Fibroblast of the aortic adventitia (primary cell): ENCODE results near the gene FAM241A. TPM values are rescaled to one million over a fixed set of nuclear protein-coding genes. Genes with fewer than 3 reads are reported as not detected.

Experiments
- DNase-seq: peaks from one replicate; pipeline ENCODE4 v3.0.0-alpha.2; 2010; ENCODE audit warnings: low read depth
- H3K4me3 ChIP-seq: 2 replicates; pipeline ENCODE4 v1.5.1; 2011; ENCODE audit warnings: low read depth, mild to moderate bottlenecking, control low read depth, low read length, moderate library complexity
- total RNA-seq: library from RNA; depleted of rRNA; stranded (reverse); fragments of >200 nt; gene quantifications from 2 replicates; pipeline ENCODE4 v1.2.3, GENCODE V29; 2012; ENCODE audit warnings: low replicate concordance
- TF ChIP-seq, protein P1 (sequence below): IDR thresholded peaks from 2 replicates; pipeline ENCODE4 v1.5.1; 2011; ENCODE audit warnings: mild to moderate bottlenecking, low read length, control low read depth, inconsistent platforms; ENCODE audit not compliant: insufficient read depth

The FAM241A gene
- total RNA-seq, 1 donor: 5.1 TPM

DNA sequence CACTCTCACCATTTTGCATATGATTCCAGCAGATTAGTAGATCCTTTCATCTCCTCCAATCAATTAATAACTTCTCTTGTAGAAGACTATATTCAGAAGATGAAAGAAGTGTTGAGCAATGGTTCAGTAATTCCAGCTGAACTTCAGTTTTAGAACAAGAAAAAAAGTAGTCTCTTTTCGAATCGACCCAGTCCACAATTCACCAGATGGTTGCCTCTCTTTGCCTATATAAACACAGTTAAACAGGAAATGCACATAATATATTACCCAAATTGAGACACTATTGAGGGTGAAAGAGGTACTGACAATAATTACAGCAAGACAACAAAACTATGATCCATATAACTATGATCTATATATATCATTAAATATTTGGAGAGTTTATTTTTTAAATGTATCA is 16.8 kb upstream of the FAM241A start:
- TF ChIP-seq, protein P1, sequence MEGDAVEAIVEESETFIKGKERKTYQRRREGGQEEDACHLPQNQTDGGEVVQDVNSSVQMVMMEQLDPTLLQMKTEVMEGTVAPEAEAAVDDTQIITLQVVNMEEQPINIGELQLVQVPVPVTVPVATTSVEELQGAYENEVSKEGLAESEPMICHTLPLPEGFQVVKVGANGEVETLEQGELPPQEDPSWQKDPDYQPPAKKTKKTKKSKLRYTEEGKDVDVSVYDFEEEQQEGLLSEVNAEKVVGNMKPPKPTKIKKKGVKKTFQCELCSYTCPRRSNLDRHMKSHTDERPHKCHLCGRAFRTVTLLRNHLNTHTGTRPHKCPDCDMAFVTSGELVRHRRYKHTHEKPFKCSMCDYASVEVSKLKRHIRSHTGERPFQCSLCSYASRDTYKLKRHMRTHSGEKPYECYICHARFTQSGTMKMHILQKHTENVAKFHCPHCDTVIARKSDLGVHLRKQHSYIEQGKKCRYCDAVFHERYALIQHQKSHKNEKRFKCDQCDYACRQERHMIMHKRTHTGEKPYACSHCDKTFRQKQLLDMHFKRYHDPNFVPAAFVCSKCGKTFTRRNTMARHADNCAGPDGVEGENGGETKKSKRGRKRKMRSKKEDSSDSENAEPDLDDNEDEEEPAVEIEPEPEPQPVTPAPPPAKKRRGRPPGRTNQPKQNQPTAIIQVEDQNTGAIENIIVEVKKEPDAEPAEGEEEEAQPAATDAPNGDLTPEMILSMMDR: no peak
- H3K4me3 ChIP-seq: no peak overlapping the region
- no peak for DNase-seq

DNA sequence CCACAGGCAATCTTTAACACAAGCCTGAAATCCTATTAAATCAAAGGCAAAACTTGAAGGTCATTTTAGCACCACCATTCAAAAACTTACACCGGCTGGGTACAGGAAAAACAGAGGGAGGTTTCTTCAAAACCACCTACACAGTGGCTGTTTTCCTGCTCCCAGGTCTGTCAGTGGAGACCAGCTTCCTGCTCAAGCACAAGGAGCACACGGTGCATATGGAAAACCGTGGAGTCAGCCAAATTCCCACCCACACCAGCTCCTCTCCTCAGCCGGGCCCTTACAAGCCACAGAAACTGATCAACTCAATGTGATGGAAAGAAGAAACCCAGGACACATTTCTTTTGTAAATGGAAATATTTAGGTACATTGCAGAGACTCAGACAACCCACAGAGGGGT is 14.3 kb upstream of the FAM241A start:
- TF ChIP-seq, protein P1: no peak
- no peak for DNase-seq
- no peak overlapping the region for H3K4me3 ChIP-seq

DNA sequence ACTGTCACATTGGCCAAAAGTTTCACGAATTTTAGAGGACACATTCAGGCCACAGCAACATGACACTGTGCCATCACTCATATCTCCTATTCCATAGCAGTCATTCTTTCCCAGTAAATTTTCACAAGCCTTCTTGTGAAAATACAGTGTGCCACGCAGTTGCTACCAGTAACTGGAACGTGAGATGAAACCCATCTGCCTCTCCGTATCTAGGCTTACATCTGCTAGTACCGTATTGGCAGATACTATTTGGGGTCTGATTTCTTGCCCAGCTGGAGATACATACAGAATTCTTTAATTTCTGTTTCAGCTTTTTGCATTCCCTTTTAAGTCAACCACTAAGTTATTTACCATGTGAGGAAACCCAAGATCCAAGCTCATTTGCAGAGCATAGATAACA is 8.7 kb upstream of the FAM241A start:
- DNase-seq: no peak
- no peak overlapping the region for H3K4me3 ChIP-seq
- TF ChIP-seq, protein P1: no peak

DNA sequence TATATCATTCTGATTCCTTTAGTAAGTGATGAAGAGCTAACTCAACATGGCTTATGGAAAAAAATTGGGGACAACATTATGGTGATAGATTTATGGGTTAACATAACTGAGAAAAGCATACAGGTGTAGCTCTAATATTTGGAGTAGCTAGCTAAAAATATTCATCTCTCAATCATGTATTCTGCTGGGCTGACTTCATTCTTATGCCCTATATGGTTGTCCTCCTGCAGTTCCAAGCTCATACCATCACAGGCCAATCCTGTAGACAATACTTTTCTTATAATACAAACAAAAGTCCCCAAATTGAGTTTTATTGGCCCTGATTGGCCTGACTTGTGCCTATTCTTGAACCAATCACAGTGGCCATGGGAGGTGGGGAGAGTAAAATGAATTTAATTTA is 6.7 kb upstream of the FAM241A start:
- DNase-seq: no peak
- H3K4me3 ChIP-seq: no peak overlapping the region
- TF ChIP-seq, protein P1: no peak

DNA sequence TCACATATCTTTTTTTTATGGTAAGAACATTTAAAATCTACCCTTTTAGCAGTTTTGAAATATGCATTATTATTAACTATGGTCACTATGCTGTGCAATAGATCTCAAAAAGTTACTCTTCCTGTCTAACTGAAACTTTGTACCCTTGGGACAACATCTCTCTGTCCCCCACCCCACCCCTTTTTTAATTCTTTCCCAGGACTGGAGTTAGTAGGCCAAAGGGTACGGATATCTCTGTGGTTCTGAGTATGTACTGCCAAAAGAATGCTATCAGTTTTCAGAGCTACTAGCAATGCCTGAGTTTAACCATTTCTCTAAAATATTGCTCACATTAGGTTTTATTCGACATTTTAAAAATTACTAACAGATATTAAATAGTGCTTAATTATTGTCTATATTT is 4.7 kb upstream of the FAM241A start:
- TF ChIP-seq, protein P1: no peak
- peak; percentile 17 for DNase-seq
- H3K4me3 ChIP-seq: no peak overlapping the region

DNA sequence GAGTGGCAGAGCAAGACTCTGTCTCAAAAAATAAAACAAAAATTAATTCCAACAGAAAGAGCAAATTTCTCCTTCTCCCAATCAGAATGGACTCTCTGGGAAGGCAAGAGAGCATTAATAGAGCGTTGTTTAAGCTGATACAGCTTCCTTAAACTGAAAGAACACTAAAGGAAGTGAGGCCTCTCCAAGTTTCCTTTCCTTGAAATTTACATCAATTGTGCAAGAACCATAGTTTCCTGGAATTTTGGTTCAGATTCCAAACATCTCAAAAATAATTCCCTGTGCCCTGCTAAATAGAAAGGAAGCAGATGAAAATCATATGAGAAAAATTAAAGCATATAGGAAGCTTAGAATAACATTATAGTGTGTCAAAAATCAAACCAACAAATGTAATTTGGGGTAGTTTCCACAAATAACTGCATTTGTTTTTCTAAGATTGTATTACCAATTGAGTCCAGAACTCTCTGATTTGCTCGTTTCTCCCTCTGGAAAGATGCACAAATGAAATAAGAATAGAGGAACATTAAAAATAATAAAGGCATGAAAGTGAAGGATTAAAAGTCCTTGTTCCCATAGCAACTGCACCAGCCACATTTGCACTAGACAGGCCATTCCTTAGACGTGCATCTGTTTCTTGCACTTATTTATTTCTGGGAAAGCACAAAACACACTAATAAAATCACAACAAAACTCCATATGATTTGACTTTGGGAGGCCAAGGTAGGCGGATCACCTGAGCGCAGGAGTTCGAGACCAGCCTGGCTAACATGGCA is 3.7 kb upstream of the FAM241A start:
- TF ChIP-seq, protein P1: no peak
- no peak overlapping the region for H3K4me3 ChIP-seq
- peak; percentile 42 for DNase-seq

DNA sequence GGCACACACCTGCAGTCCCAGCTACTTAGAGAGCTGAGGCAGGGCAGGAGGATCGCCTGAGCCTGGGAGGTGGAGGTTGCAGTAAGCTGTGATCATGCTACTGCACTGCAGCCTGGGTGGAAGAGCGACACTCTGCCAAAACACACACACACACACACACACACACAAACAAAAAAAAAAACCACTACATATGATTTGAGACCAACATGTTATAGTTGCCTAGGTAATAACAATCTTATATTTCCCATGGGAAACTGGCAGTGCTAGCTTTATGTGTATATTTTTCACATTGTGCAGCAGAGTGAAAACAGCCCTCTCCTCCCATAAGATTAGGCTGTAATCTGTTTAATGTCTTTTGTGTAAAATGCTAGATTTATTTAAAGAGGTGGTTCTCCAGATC is 3.1 kb upstream of the FAM241A start:
- H3K4me3 ChIP-seq: no peak overlapping the region
- DNase-seq: no peak
- TF ChIP-seq, protein P1: no peak
